Suprapubic skin (tissue), 4 donors: Measurements from ENCODE around the gene FOXE3.

Experiments used
- CTCF ChIP-seq, 2 donors: fragments of 200-600 bp in 1 of 2; fragments of 450-650 bp in 1 of 2; sonication (generic) in 1 of 2; IDR thresholded peaks; one replicate each; pipeline ENCODE4 v1.5.1; 2016 to 2019; ENCODE audit warnings: antibody characterized with exemption in 2 of 2, mild to moderate bottlenecking in 1 of 2, moderate library complexity in 1 of 2
- EP300 ChIP-seq: sonication (generic); formaldehyde crosslinking; IDR thresholded peaks from one replicate; pipeline ENCODE4 v1.6.1; 2017; ENCODE audit warnings: antibody characterized with exemption
- POLR2A ChIP-seq, 2 donors: fragments of 450-650 bp; IDR thresholded peaks; one replicate each; pipeline ENCODE4 v1.6.1; 2017; ENCODE audit warnings: antibody characterized with exemption in 2 of 2, mild to moderate bottlenecking in 2 of 2, moderate library complexity in 2 of 2
- POLR2AphosphoS5 ChIP-seq, 3 donors: sonication (generic); formaldehyde crosslinking; IDR thresholded peaks; one replicate each; pipeline ENCODE4 v1.6.1; 2017; ENCODE audit warnings: antibody characterized with exemption in 3 of 3

GRCh38 chr1:47433477-47434050, 17.5 kb downstream of the FOXE3 start:
- TF ChIP-seq EP300 (no peak), CTCF (IDR thresholded peaks at IDR 0.05) (no peak), POLR2A (IDR thresholded peaks at IDR 0.05) (no peak), POLR2AphosphoS5 (IDR thresholded peaks at IDR 0.05) (no peak)
